ENCODE results near the gene RAMAC. TPM values are rescaled to one million over a fixed set of nuclear protein-coding genes. Genes with fewer than 3 reads are reported as not detected.
A peak's percentile ranks its signal among the peaks of the same experiment; 100 is the strongest.

RAMAC gene
- total and polyA plus RNA-seq, 2 donors from 2014 or later, result 18.3 to 20.3 TPM

GRCh38 chr15:82950295-82950694 lies 35.7 kb upstream of the RAMAC start:
- intact Hi-C loops (cut with DNase I), result no loop called here
- no peak overlapping the region for H3K9ac ChIP-seq (ENCODE audit: low read length in 3 of 3)
- H3K4me1 ChIP-seq (ENCODE audit: control insufficient read depth in 2 of 3, insufficient read depth in 2 of 3, low read depth in 1 of 3, low read length in 3 of 3), result peaks cover 0 to 6% (median 0%) of the 10 kb centered on the region in 3 donors
- H3K9me3 ChIP-seq (ENCODE audit: control insufficient read depth in 2 of 3, insufficient read depth in 1 of 3, low read length in 3 of 3), result no peaks in the 10 kb centered on the region
- TF ChIP-seq CTCF (IDR thresholded peaks at IDR 0.05; ENCODE audit: borderline replicate concordance, extremely low read depth, insufficient read depth), result no peak
- H3K4me3 ChIP-seq (ENCODE audit: low read length in 3 of 3), result no peak overlapping the region
- no peaks in the 10 kb centered on the region for H3K36me3 ChIP-seq (ENCODE audit: control insufficient read depth in 2 of 3, insufficient read depth in 3 of 3, low read length in 3 of 3)
- H3K27ac ChIP-seq (ENCODE audit: low read depth in 2 of 2, low read length in 2 of 2), result no peak overlapping the region
- DNase-seq (no peak), FAIRE-seq (no peak)
- no peaks in the 10 kb centered on the region for H3K27me3 ChIP-seq (ENCODE audit: control insufficient read depth, insufficient read depth, low read length)

- Histone ChIP-seq H3K9ac (ENCODE audit: low read length in 3 of 3) (no peak overlapping the region), H3K27ac (ENCODE audit: low read depth in 2 of 2, low read length in 2 of 2) (no peak overlapping the region), H3K36me3 (ENCODE audit: control insufficient read depth in 2 of 3, insufficient read depth in 3 of 3, low read length in 3 of 3) (no peaks in the 10 kb centered on the region), H3K27me3 (ENCODE audit: control insufficient read depth, insufficient read depth, low read length) (no peaks in the 10 kb centered on the region), H3K4me3 (ENCODE audit: low read length in 3 of 3) (no peak overlapping the region), H3K9me3 (ENCODE audit: control insufficient read depth in 2 of 3, insufficient read depth in 1 of 3, low read length in 3 of 3) (no peaks in the 10 kb centered on the region), H3K4me1 (ENCODE audit: control insufficient read depth in 2 of 3, insufficient read depth in 2 of 3, low read depth in 1 of 3, low read length in 3 of 3) (peaks cover 0 to 6% (median 0%) of the 10 kb centered on the region in 3 donors)
- FAIRE-seq (no peak), DNase-seq (peak in 1 of 5 donors; percentile 14)
- no peak for TF ChIP-seq CTCF (IDR thresholded peaks at IDR 0.05; ENCODE audit: borderline replicate concordance, extremely low read depth, insufficient read depth)
- intact Hi-C loops (cut with DNase I), result no loop called here
Observed at GRCh38 chr15:82950746-82951370, 35.2 kb upstream of the RAMAC start.

- no peaks in the 10 kb centered on the region for H3K27me3 ChIP-seq (ENCODE audit: control insufficient read depth, insufficient read depth, low read length)
- peak overlapping the region in 1 of 3 donors; percentile 58 for H3K9ac ChIP-seq (ENCODE audit: low read length in 3 of 3)
- H3K27ac ChIP-seq (ENCODE audit: low read depth in 2 of 2, low read length in 2 of 2), result no peak overlapping the region
- H3K36me3 ChIP-seq (ENCODE audit: control insufficient read depth in 2 of 3, insufficient read depth in 3 of 3, low read length in 3 of 3), result no peaks in the 10 kb centered on the region
- intact Hi-C loops (cut with DNase I), result no loop called here
- peaks cover 0 to 6% (median 0%) of the 10 kb centered on the region in 3 donors for H3K4me1 ChIP-seq (ENCODE audit: control insufficient read depth in 2 of 3, insufficient read depth in 2 of 3, low read depth in 1 of 3, low read length in 3 of 3)
- TF ChIP-seq CTCF (IDR thresholded peaks at IDR 0.05; ENCODE audit: borderline replicate concordance, extremely low read depth, insufficient read depth), result no peak
- H3K9me3 ChIP-seq (ENCODE audit: control insufficient read depth in 2 of 3, insufficient read depth in 1 of 3, low read length in 3 of 3), result no peaks in the 10 kb centered on the region
- peak overlapping the region; percentile 46 to 65 (median 59) for H3K4me3 ChIP-seq (ENCODE audit: low read length in 3 of 3)
- DNase-seq (peak in 1 of 5 donors; percentile 56), FAIRE-seq (no peak)
Observed at GRCh38 chr15:82951472-82952157, 34.4 kb upstream of the RAMAC start.
